ENCODE data around the gene RUNX2.

RUNX2 gene

DNA sequence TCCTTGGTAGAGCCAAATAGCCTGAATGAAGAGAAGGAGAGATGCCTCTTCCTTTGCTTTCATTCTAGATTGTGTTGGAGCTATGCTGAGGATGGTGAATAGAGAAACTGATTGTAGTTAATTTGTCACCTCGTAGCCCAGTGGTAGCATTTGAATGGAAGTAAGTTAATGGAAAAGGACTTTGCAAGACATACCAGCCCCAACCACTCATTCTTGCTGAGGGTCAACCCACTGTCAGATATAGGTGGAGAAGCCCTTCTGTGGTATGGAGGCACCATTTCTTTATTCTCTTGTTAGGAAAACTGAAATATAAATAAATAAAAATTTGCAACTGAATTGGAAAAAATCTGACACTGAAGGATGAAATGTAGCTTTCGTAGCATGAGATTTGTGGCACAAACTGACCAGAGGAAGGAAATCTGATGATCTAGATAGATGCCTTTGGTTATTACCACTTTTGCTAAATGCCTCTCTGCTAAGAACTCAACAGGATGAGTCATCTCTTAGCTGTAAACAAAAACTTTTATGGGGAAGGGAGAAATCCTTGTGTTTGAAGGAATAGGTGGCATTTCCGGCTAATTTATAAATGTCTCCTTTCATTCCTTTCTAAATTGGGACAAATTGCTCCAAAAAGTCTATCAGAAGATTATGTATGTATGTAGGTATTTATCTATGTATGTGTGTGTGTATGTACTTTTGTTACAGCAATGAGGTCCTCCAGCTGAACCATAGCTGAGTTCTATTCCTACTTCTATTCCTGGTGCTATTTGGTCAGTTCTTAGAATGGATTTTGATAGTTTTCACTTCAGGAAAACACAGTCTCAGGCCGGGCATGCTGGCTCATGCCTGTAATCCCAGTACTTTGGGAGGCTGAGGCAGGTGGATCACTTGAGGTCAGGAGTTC lies 126.1 kb downstream of the RUNX2 start (continued):
- TF ChIP-seq PBX3 (CRISPR knock-in tag; IDR thresholded peaks at IDR 0.05) (no peak), ZNF560 (tag by site-specific recombination; IDR thresholded peaks at IDR 0.05; ENCODE audit: borderline replicate concordance) (no peak), ZNF184 (tag by site-specific recombination; IDR thresholded peaks at IDR 0.05) (0 out of 2 replicates have a peak, but pooled peaks have one; percentile 11), ZNF350 (tag by site-specific recombination; IDR thresholded peaks at IDR 0.05) (no peak), ZNF660 (tag by site-specific recombination; IDR thresholded peaks at IDR 0.05) (peak; percentile 65; the same call in 1 of the 2 replicates), SALL2 (tag by site-specific recombination; IDR thresholded peaks at IDR 0.05; ENCODE audit: borderline replicate concordance) (no peak), ZNF433 (tag by site-specific recombination; IDR thresholded peaks at IDR 0.05; ENCODE audit: low read depth) (no peak), ZNF362 (tag by site-specific recombination; IDR thresholded peaks at IDR 0.05) (no peak), ZNF121 (tag by site-specific recombination; IDR thresholded peaks at IDR 0.05) (no peak), ZNF112 (tag by site-specific recombination; IDR thresholded peaks at IDR 0.05) (no peak), ZEB2 (tag by site-specific recombination; IDR thresholded peaks at IDR 0.05) (peak; percentile 62), OVOL3 (tag by site-specific recombination; IDR thresholded peaks at IDR 0.05) (no peak), BCL11B (tag by site-specific recombination; IDR thresholded peaks at IDR 0.05; ENCODE audit: low read depth) (no peak), ZBTB20 (tag by site-specific recombination; IDR thresholded peaks at IDR 0.05) (no peak), ZNF16 (tag by site-specific recombination; IDR thresholded peaks at IDR 0.05; ENCODE audit: low read depth) (no peak), ZNF221 (tag by site-specific recombination; IDR thresholded peaks at IDR 0.05; ENCODE audit: borderline replicate concordance) (no peak), ZNF266 (tag by site-specific recombination; IDR thresholded peaks at IDR 0.05; ENCODE audit: low read depth) (no peak), ZNF133 (tag by site-specific recombination; IDR thresholded peaks at IDR 0.05) (no peak), ZNF148 (tag by site-specific recombination; IDR thresholded peaks at IDR 0.05; ENCODE audit: borderline replicate concordance) (no peak), ZNF391 (tag by site-specific recombination; IDR thresholded peaks at IDR 0.05; ENCODE audit: borderline replicate concordance, low read depth) (no peak), ZNF239 (tag by site-specific recombination; IDR thresholded peaks at IDR 0.05) (no peak), ZNF664 (tag by site-specific recombination; IDR thresholded peaks at IDR 0.05) (no peak), KLF17 (tag by site-specific recombination; IDR thresholded peaks at IDR 0.05) (no peak)
- TF ChIP-seq, protein P1, sequence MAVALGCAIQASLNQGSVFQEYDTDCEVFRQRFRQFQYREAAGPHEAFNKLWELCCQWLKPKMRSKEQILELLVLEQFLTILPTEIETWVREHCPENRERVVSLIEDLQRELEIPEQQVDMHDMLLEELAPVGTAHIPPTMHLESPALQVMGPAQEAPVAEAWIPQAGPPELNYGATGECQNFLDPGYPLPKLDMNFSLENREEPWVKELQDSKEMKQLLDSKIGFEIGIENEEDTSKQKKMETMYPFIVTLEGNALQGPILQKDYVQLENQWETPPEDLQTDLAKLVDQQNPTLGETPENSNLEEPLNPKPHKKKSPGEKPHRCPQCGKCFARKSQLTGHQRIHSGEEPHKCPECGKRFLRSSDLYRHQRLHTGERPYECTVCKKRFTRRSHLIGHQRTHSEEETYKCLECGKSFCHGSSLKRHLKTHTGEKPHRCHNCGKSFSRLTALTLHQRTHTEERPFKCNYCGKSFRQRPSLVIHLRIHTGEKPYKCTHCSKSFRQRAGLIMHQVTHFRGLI (tag by site-specific recombination; IDR thresholded peaks at IDR 0.05), result no peak
- TF ChIP-seq, protein P2, sequence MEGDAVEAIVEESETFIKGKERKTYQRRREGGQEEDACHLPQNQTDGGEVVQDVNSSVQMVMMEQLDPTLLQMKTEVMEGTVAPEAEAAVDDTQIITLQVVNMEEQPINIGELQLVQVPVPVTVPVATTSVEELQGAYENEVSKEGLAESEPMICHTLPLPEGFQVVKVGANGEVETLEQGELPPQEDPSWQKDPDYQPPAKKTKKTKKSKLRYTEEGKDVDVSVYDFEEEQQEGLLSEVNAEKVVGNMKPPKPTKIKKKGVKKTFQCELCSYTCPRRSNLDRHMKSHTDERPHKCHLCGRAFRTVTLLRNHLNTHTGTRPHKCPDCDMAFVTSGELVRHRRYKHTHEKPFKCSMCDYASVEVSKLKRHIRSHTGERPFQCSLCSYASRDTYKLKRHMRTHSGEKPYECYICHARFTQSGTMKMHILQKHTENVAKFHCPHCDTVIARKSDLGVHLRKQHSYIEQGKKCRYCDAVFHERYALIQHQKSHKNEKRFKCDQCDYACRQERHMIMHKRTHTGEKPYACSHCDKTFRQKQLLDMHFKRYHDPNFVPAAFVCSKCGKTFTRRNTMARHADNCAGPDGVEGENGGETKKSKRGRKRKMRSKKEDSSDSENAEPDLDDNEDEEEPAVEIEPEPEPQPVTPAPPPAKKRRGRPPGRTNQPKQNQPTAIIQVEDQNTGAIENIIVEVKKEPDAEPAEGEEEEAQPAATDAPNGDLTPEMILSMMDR (tag by site-specific recombination; IDR thresholded peaks at IDR 0.05), result no peak
- TF ChIP-seq, protein P3, sequence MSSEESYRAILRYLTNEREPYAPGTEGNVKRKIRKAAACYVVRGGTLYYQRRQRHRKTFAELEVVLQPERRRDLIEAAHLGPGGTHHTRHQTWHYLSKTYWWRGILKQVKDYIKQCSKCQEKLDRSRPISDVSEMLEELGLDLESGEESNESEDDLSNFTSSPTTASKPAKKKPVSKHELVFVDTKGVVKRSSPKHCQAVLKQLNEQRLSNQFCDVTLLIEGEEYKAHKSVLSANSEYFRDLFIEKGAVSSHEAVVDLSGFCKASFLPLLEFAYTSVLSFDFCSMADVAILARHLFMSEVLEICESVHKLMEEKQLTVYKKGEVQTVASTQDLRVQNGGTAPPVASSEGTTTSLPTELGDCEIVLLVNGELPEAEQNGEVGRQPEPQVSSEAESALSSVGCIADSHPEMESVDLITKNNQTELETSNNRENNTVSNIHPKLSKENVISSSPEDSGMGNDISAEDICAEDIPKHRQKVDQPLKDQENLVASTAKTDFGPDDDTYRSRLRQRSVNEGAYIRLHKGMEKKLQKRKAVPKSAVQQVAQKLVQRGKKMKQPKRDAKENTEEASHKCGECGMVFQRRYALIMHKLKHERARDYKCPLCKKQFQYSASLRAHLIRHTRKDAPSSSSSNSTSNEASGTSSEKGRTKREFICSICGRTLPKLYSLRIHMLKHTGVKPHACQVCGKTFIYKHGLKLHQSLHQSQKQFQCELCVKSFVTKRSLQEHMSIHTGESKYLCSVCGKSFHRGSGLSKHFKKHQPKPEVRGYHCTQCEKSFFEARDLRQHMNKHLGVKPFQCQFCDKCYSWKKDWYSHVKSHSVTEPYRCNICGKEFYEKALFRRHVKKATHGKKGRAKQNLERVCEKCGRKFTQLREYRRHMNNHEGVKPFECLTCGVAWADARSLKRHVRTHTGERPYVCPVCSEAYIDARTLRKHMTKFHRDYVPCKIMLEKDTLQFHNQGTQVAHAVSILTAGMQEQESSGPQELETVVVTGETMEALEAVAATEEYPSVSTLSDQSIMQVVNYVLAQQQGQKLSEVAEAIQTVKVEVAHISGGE (tag by site-specific recombination; conservative IDR thresholded peaks at IDR 0.05; ENCODE audit: low read depth), result no peak
